Central memory CD4-positive, alpha-beta T cell (primary cell): ENCODE results near the gene PHYHIPL.
"Not testable (repeated sequence)": the region's sequence is repeated elsewhere in the genome, so short reads cannot be mapped to it uniquely, and the experiment has no call there.

Experiments
- DNase-seq: peaks from one replicate; pipeline ENCODE4 v3.0.0; 2022

Gene PHYHIPL

GRCh38 chr10:59206204-59206720 lies 29.8 kb downstream of the PHYHIPL start:
- DNase-seq: no peak

GRCh38 chr10:59212301-59212798 lies 35.9 kb downstream of the PHYHIPL start:
- no peak for DNase-seq

- no peak for DNase-seq
These were observed 37.7 kb downstream of the PHYHIPL start for GRCh38 chr10:59214160-59214559.

GRCh38 chr10:59216178-59216869 lies 39.9 kb downstream of the PHYHIPL start:
- no peak for DNase-seq

GRCh38 chr10:59222788-59223187 lies 46.3 kb downstream of the PHYHIPL start:
- no peak for DNase-seq

- not testable (repeated sequence) for DNase-seq
These were observed 47.2 kb downstream of the PHYHIPL start for GRCh38 chr10:59223597-59223996.

- no peak for DNase-seq
These were observed 48.8 kb downstream of the PHYHIPL start for GRCh38 chr10:59225211-59225610.

GRCh38 chr10:59227136-59227673 lies 50.8 kb downstream of the PHYHIPL start:
- no peak for DNase-seq

- DNase-seq: no peak
These were observed 53.0 kb downstream of the PHYHIPL start for GRCh38 chr10:59229441-59229840.

- DNase-seq: no peak
These were observed 57.8 kb downstream of the PHYHIPL start for GRCh38 chr10:59234194-59234593.

GRCh38 chr10:59234816-59235429 lies 58.5 kb downstream of the PHYHIPL start:
- DNase-seq: no peak

- no peak for DNase-seq
These were observed 59.7 kb downstream of the PHYHIPL start for GRCh38 chr10:59236064-59236697.

GRCh38 chr10:59237775-59238174 lies 61.3 kb downstream of the PHYHIPL start:
- no peak for DNase-seq

- DNase-seq: not testable (repeated sequence)
These were observed 62.7 kb downstream of the PHYHIPL start for GRCh38 chr10:59239108-59239507.

- no peak for DNase-seq
These were observed 64.2 kb downstream of the PHYHIPL start for GRCh38 chr10:59240582-59241183.

- DNase-seq: no peak
These were observed 65.6 kb downstream of the PHYHIPL start for GRCh38 chr10:59242057-59242456.

GRCh38 chr10:59242991-59243390 lies 66.5 kb downstream of the PHYHIPL start:
- DNase-seq: no peak

GRCh38 chr10:59243611-59244195 lies 67.3 kb downstream of the PHYHIPL start:
- no peak for DNase-seq

GRCh38 chr10:59244871-59245270 lies 68.4 kb downstream of the PHYHIPL start:
- no peak for DNase-seq

GRCh38 chr10:59245686-59246085 lies 69.2 kb downstream of the PHYHIPL start:
- no peak for DNase-seq

GRCh38 chr10:59252491-59252890 lies 76.0 kb downstream of the PHYHIPL start:
- DNase-seq: no peak

- DNase-seq: no peak
These were observed 79.0 kb downstream of the PHYHIPL start for GRCh38 chr10:59255463-59255862.

- DNase-seq: no peak
These were observed 80.8 kb downstream of the PHYHIPL start for GRCh38 chr10:59257224-59257623.
